ENCODE measurements around the gene ZNF766. TPM values are rescaled to one million over a fixed set of nuclear protein-coding genes. Genes with fewer than 3 reads are reported as not detected.
A peak's percentile ranks its signal among the peaks of the same experiment; 100 is the strongest.

The ZNF766 gene
- total RNA-seq, 1 donor from 2014 or later = 7.3 TPM

GRCh38 chr19:52296773-52297600, 27.6 kb downstream of the ZNF766 start, which contains the start of gene ZNF480:
TSS of gene ZNF480 (plus strand) at chr19:52297169. CDS start at chr19:52300413, 3,244 bp downstream.
- Histone ChIP-seq H3K4me3 (ENCODE audit: low read depth, low read length) (peak within 1 kb of the TSS; percentile 71), H3K27me3 (ENCODE audit: control insufficient read depth, insufficient read depth, low read length) (no peaks in the 10 kb centered on the region), H3K36me3 (ENCODE audit: control insufficient read depth, insufficient read depth, low read length) (peaks cover 2% of the 10 kb centered on the region)
- peak; percentile 18 for TF ChIP-seq CTCF (IDR thresholded peaks at IDR 0.05; ENCODE audit: insufficient read depth, low read length, poor library complexity, severe bottlenecking)
- peak; percentile 35 for DNase-seq (ENCODE audit: low read depth)

- Histone ChIP-seq H3K4me3 (ENCODE audit: low read depth, low read length) (peak overlapping the region; percentile 71), H3K36me3 (ENCODE audit: control insufficient read depth, insufficient read depth, low read length) (peaks cover 3% of the 10 kb centered on the region), H3K27me3 (ENCODE audit: control insufficient read depth, insufficient read depth, low read length) (no peaks in the 10 kb centered on the region)
- TF ChIP-seq CTCF (IDR thresholded peaks at IDR 0.05; ENCODE audit: insufficient read depth, low read length, poor library complexity, severe bottlenecking) = no peak
- DNase-seq (ENCODE audit: low read depth) = no peak
These were observed 28.4 kb downstream of the ZNF766 start for GRCh38 chr19:52297601-52298364.

- no peaks in the 10 kb centered on the region for H3K27me3 ChIP-seq (ENCODE audit: control insufficient read depth, insufficient read depth, low read length)
- peaks cover 3% of the 10 kb centered on the region for H3K36me3 ChIP-seq (ENCODE audit: control insufficient read depth, insufficient read depth, low read length)
- no peak for DNase-seq (ENCODE audit: low read depth)
- no peak overlapping the region for H3K4me3 ChIP-seq (ENCODE audit: low read depth, low read length)
- TF ChIP-seq CTCF (IDR thresholded peaks at IDR 0.05; ENCODE audit: insufficient read depth, low read length, poor library complexity, severe bottlenecking) = no peak
These were observed 37.9 kb downstream of the ZNF766 start for GRCh38 chr19:52307275-52307674.

GRCh38 chr19:52322429-52322828, 53.0 kb downstream of the ZNF766 start:
- TF ChIP-seq CTCF (IDR thresholded peaks at IDR 0.05; ENCODE audit: insufficient read depth, low read length, poor library complexity, severe bottlenecking) = no peak
- DNase-seq (ENCODE audit: low read depth) = no peak
- no peaks in the 10 kb centered on the region for H3K36me3 ChIP-seq (ENCODE audit: control insufficient read depth, insufficient read depth, low read length)
- no peak overlapping the region for H3K4me3 ChIP-seq (ENCODE audit: low read depth, low read length)
- no peaks in the 10 kb centered on the region for H3K27me3 ChIP-seq (ENCODE audit: control insufficient read depth, insufficient read depth, low read length)

- H3K36me3 ChIP-seq (ENCODE audit: control insufficient read depth, insufficient read depth, low read length) = no peaks in the 10 kb centered on the region
- no peak for DNase-seq (ENCODE audit: low read depth)
- no peak for TF ChIP-seq CTCF (IDR thresholded peaks at IDR 0.05; ENCODE audit: insufficient read depth, low read length, poor library complexity, severe bottlenecking)
- no peak overlapping the region for H3K4me3 ChIP-seq (ENCODE audit: low read depth, low read length)
- H3K27me3 ChIP-seq (ENCODE audit: control insufficient read depth, insufficient read depth, low read length) = no peaks in the 10 kb centered on the region
These were observed 62.4 kb downstream of the ZNF766 start for GRCh38 chr19:52331757-52332156.

Measured in kidney epithelial cell (primary cell).